ENCODE data around the gene C3orf70. TPM values are rescaled to one million over a fixed set of nuclear protein-coding genes. Genes with fewer than 3 reads are reported as not detected.

Gene C3orf70
- total RNA-seq, 1 donor from 2014 or later, result 0.10 TPM

DNA sequence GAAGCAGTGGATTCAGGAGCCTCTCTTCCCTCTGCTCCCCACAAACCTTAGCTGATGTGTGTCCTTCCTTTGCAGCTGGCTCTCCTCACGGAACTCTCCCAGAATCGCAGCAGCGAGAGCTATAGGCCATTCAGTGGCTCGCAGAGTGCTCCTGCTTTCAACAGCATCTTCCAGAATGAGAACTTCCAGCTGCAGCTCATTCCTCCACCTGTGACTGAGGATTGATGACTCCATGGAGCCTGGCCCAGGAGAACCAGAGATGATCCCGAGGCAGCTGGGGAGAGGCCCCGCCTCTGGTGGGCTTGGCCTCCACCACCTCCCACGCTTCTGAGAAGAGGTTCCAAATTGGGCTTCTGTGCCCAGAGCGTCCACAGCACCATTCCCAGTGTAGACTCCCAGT is 101.1 kb downstream of the C3orf70 start:
- Mint-ChIP-seq H3K4me1 (ENCODE audit: low read depth) (no peaks in the 10 kb centered on the region), H3K36me3 (ENCODE audit: low read depth) (peaks cover 57% of the 10 kb centered on the region), H3K9me3 (peaks cover 4% of the 10 kb centered on the region), H3K27ac (no peak overlapping the region), H3K27me3 (ENCODE audit: insufficient read depth) (peaks cover 1% of the 10 kb centered on the region), H3K4me3 (no peak overlapping the region)
- intact Hi-C loops (cut with micrococcal nuclease), result no loop called here
- no peak for DNase-seq (ENCODE audit: low spot score)

DNA sequence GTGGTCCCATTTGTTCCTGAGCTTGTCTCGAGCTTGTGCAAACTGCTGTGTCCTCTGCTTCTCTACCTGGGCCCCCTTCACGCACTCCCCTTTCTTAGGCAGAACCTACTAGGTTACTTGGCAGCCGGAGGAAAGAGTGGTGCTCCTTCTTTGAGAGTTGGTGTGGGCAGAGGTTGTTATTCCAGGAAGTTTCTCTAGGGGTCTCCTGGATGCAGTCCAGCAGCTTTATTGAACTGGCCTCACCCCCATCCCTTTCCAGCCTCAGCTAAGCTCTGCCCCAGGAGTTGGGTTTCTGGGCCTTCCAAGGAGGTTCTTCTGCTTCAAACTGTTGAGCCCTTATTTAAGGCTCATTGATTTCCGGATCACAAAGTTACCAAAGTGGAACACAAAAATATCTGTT is 103.2 kb downstream of the C3orf70 start:
- Mint-ChIP-seq H3K27ac (no peak overlapping the region), H3K27me3 (ENCODE audit: insufficient read depth) (peaks cover 1% of the 10 kb centered on the region), H3K9me3 (no peaks in the 10 kb centered on the region), H3K4me1 (ENCODE audit: low read depth) (no peaks in the 10 kb centered on the region), H3K36me3 (ENCODE audit: low read depth) (peaks cover 47% of the 10 kb centered on the region), H3K4me3 (no peak overlapping the region)
- intact Hi-C loops (cut with micrococcal nuclease), result no loop called here
- DNase-seq (ENCODE audit: low spot score), result no peak

DNA sequence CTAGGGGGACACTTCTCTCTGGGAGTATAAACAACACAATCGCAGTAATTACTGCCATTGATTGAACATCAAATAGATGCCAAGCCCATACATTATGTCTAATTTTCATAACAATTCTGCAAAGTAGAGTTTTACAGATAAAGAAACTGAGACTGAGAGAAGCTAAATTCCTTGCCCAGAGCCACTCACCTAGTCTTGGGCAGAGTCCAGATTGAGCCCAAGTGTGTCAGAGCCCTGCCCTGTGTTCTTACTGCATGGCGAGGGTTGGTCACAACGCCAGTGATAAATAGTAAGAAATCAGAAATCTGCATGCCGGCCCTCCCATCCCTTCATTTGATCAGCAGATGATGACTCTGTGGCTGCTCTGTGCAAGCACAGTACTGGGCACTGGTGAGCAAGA is 106.3 kb downstream of the C3orf70 start:
- intact Hi-C loops (cut with micrococcal nuclease), result no loop called here
- Mint-ChIP-seq H3K4me3 (no peak overlapping the region), H3K9me3 (no peaks in the 10 kb centered on the region), H3K27ac (no peak overlapping the region), H3K4me1 (ENCODE audit: low read depth) (no peaks in the 10 kb centered on the region), H3K27me3 (ENCODE audit: insufficient read depth) (peaks cover 1% of the 10 kb centered on the region), H3K36me3 (ENCODE audit: low read depth) (peaks cover 24% of the 10 kb centered on the region)
- DNase-seq (ENCODE audit: low spot score), result no peak

DNA sequence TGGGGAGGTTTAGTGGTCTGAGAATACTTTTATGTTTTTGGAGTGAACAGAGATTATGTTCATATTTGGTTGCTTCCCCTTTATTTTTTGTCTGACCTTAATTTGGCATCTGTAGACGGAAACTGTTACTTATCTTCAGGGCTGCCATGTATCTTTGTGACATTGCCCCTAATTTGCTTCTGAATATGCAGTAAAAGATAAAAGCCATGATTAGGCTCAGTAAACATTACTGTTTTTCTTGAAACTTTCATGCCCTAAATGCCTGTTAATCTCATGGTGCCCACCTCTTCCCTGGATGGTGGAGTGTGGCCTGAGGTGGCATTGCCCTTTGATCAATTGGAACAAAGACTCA is 106.7 kb downstream of the C3orf70 start:
- Mint-ChIP-seq H3K27me3 (ENCODE audit: insufficient read depth) (peaks cover under 1% of the 10 kb centered on the region), H3K27ac (no peak overlapping the region), H3K9me3 (no peaks in the 10 kb centered on the region), H3K4me3 (no peak overlapping the region), H3K36me3 (ENCODE audit: low read depth) (peaks cover 22% of the 10 kb centered on the region), H3K4me1 (ENCODE audit: low read depth) (no peaks in the 10 kb centered on the region)
- intact Hi-C loops (cut with micrococcal nuclease), result no loop called here
- no peak for DNase-seq (ENCODE audit: low spot score)

DNA sequence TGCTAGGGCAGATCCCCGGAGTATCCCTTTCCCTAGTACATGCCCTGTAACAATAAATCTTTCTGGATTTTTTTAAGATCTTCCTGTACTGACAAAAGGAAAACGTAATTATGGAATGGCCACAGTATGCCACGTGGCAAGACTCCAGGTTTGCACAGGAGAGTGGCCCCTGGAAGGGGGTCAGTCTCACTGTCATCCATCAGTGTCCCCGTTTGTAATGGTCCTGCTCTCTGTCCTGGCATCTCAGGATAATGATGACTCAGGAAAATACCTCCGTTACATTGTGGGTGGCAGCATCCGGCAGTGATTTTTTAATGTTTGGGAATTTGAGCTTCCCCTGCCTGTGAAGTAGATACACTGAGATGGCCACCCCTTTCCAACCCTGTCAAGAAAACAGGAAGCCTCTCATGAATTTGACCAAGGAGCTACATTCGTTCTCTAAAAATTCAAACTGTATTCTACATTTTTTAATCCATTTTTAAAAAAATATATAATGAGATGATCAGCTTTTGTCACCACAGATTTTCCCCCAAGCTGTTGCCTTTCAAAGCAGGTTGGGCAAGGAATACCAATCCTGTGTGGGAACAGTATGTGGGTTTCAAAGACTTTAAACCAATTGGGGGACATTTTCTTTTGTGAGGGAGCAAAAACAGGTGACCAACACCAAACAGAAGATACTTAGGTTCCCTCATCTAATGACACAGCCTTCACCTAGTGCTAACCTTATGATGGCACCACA is 110.4 kb downstream of the C3orf70 start:
- H3K4me1 Mint-ChIP-seq (ENCODE audit: low read depth), result no peaks in the 10 kb centered on the region
- H3K9me3 Mint-ChIP-seq, result peaks cover 4% of the 10 kb centered on the region
- DNase-seq (ENCODE audit: low spot score), result no peak
- no peak overlapping the region for H3K27ac Mint-ChIP-seq
- intact Hi-C loops (cut with micrococcal nuclease), result no loop called here
- H3K4me3 Mint-ChIP-seq, result no peak overlapping the region
- H3K36me3 Mint-ChIP-seq (ENCODE audit: low read depth), result peaks cover 13% of the 10 kb centered on the region
- H3K27me3 Mint-ChIP-seq (ENCODE audit: insufficient read depth), result no peaks in the 10 kb centered on the region

DNA sequence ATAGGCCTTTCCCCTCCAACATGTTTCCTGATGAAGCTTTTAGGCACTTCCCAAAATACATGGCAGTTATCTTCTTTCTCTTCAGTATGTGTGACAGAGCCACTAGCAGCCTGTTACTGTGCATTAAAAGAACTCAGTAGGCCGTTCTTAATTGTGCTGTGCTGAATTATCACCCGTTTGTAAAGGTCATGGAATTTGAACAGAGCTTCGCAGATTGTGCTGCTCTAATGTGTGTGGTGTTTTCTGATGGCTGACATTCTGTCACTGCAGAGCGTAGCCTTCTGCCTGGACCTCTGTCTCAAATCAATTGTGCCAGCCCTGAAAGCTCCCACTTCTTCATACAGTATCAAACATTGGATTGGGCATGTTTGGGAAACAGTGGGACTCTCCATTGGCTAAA is 111.3 kb downstream of the C3orf70 start:
- peaks cover 12% of the 10 kb centered on the region for H3K36me3 Mint-ChIP-seq (ENCODE audit: low read depth)
- H3K27ac Mint-ChIP-seq, result no peak overlapping the region

DNA sequence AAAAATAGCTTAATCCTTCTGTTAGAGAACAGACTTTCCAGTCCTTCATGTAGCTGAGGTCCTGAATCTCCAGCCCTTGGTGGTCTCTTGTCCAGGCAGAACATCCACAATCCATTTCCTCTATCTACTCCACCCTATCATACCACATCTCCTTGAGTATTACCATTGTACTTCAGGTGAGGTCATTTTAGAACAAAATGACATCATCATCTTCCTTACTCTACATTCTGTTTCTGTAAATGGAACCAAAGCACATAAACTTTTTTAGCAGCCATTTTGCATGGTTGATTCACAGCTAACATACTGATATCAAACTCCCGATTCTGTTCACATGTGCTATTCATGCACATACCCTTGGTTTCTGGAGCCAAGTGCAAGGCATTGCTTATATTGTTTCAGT is 112.4 kb downstream of the C3orf70 start:
- intact Hi-C loops (cut with micrococcal nuclease), result no loop called here
- H3K4me3 Mint-ChIP-seq, result no peak overlapping the region
- peaks cover 12% of the 10 kb centered on the region for H3K36me3 Mint-ChIP-seq (ENCODE audit: low read depth)
- no peaks in the 10 kb centered on the region for H3K27me3 Mint-ChIP-seq (ENCODE audit: insufficient read depth)
- no peak for DNase-seq (ENCODE audit: low spot score)
- H3K4me1 Mint-ChIP-seq (ENCODE audit: low read depth), result no peaks in the 10 kb centered on the region
- H3K27ac Mint-ChIP-seq, result no peak overlapping the region
- H3K9me3 Mint-ChIP-seq, result peaks cover 15% of the 10 kb centered on the region

More for the DNA sequence above, 111.3 kb downstream of the C3orf70 start:
- peaks cover 9% of the 10 kb centered on the region for H3K9me3 Mint-ChIP-seq
- intact Hi-C loops (cut with micrococcal nuclease), result no loop called here
- no peak overlapping the region for H3K4me3 Mint-ChIP-seq
- H3K4me1 Mint-ChIP-seq (ENCODE audit: low read depth), result no peaks in the 10 kb centered on the region
- no peaks in the 10 kb centered on the region for H3K27me3 Mint-ChIP-seq (ENCODE audit: insufficient read depth)
- DNase-seq (ENCODE audit: low spot score), result no peak

DNA sequence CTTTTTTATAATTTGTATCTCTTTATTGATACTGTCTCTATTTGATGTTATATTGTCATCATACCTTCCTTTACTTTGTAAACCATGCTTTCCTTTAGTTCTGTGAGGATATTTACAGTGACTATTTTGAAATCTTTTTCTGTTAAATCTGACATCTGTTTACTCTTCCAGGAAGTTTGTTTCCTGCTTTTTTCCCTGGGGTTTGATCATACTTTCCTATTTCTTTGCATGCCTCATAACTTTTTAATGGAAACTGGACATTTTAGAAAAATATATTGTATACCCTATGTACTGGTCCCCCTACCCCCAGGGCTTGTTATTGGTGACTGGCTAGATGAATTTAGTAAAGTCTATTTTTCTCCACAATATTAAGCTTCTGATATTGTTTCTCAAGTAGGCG is 115.1 kb downstream of the C3orf70 start:
- no peaks in the 10 kb centered on the region for H3K27me3 Mint-ChIP-seq (ENCODE audit: insufficient read depth)
- no peaks in the 10 kb centered on the region for H3K4me1 Mint-ChIP-seq (ENCODE audit: low read depth)
- intact Hi-C loops (cut with micrococcal nuclease), result no loop called here
- no peak overlapping the region for H3K27ac Mint-ChIP-seq
- DNase-seq (ENCODE audit: low spot score), result no peak
- peaks cover 19% of the 10 kb centered on the region for H3K36me3 Mint-ChIP-seq (ENCODE audit: low read depth)
- H3K9me3 Mint-ChIP-seq, result peaks cover 23% of the 10 kb centered on the region
- no peak overlapping the region for H3K4me3 Mint-ChIP-seq

DNA sequence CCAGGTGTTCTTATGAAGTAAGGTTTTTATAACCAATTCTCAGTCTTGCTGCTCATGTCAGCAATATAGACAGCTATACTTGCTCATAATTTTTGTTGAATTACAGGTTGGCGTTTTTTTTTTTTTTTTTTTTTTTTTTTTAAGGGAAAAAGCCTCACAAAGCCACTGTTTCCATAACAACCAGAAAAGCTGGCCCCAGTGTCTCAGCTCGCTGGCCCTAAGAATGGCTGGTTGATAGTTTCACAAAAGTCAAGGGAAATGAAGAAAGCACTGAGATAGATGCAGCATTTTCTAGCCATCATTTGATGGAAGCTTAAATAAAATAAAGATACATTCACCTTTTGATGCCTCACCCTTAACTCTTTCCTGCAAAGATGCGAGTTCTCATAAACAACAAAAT is 121.9 kb downstream of the C3orf70 start:
- H3K27me3 Mint-ChIP-seq (ENCODE audit: insufficient read depth), result no peaks in the 10 kb centered on the region
- H3K4me3 Mint-ChIP-seq, result no peak overlapping the region
- DNase-seq (ENCODE audit: low spot score), result no peak
- intact Hi-C loops (cut with micrococcal nuclease), result no loop called here
- H3K4me1 Mint-ChIP-seq (ENCODE audit: low read depth), result no peaks in the 10 kb centered on the region
- peaks cover 11% of the 10 kb centered on the region for H3K9me3 Mint-ChIP-seq
- H3K36me3 Mint-ChIP-seq (ENCODE audit: low read depth), result peaks cover 21% of the 10 kb centered on the region
- no peak overlapping the region for H3K27ac Mint-ChIP-seq

DNA sequence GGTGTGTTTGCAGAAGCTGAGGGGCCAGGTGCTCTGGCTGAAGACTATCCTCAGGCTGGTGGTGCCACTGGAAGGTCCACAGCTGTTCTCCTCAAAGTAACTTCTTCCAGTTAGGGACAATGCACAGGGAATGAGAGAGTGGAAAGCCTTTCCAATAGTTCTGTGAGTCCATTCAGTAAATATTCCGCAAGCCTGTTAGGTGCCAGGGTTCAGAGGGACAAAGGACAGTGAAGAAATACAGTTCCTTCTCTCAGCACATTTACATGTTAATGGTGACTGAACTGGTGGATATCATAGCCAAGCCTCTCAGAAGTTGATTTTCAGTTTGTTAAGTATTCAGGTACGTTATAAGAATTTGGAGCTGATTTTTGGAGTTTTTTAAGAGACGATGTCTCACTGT is 122.5 kb downstream of the C3orf70 start:
- Mint-ChIP-seq H3K4me3 (no peak overlapping the region), H3K27ac (no peak overlapping the region), H3K27me3 (ENCODE audit: insufficient read depth) (no peaks in the 10 kb centered on the region), H3K9me3 (peaks cover 7% of the 10 kb centered on the region), H3K4me1 (ENCODE audit: low read depth) (no peaks in the 10 kb centered on the region), H3K36me3 (ENCODE audit: low read depth) (peaks cover 24% of the 10 kb centered on the region)
- no peak for DNase-seq (ENCODE audit: low spot score)
- intact Hi-C loops (cut with micrococcal nuclease), result no loop called here

DNA sequence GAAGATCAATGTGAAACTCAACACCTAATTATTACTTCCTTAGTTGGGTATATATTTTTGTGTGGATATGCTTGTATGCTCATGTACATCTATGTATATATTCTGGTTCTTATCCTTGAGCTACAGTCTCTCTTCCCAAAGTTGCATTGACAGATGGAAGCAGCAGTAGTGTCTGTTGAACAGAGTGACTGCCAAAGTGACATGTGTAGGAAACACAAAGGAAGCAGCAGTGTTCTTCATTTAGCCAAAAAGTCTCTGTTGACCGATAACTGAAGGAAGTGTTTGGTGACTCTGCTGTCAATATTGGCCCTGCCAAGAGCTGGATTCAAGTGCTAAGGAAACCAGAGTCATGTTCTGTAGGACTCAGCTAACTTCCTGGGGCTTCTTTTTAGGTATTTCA is 123.8 kb downstream of the C3orf70 start:
- no peak for DNase-seq (ENCODE audit: low spot score)
- Mint-ChIP-seq H3K4me1 (ENCODE audit: low read depth) (no peaks in the 10 kb centered on the region), H3K4me3 (no peak overlapping the region), H3K36me3 (ENCODE audit: low read depth) (peaks cover 29% of the 10 kb centered on the region), H3K9me3 (no peaks in the 10 kb centered on the region), H3K27ac (no peak overlapping the region), H3K27me3 (ENCODE audit: insufficient read depth) (no peaks in the 10 kb centered on the region)
- intact Hi-C loops (cut with micrococcal nuclease), result no loop called here

DNA sequence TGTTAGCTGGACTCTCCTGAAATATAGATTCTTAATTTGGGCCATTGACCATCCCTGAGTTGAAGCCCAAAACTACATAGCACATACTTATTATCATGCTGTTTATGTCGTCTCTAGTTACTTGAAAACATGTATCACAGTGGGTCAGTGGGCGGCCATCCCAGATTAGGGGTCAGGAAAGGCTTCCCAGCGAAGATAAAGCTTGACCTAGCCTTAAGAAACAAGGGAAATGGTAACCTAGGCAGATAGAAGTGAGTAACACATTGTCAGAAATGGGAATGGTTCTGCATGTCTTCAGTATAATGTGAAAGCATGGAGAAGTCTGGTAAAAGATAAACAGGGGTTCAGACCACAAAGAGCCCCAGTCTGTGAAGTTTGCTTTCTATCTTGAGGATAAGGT is 124.7 kb downstream of the C3orf70 start:
- H3K4me3 Mint-ChIP-seq, result no peak overlapping the region
- peaks cover 26% of the 10 kb centered on the region for H3K36me3 Mint-ChIP-seq (ENCODE audit: low read depth)
- DNase-seq (ENCODE audit: low spot score), result no peak
- H3K9me3 Mint-ChIP-seq, result no peaks in the 10 kb centered on the region
- no peaks in the 10 kb centered on the region for H3K27me3 Mint-ChIP-seq (ENCODE audit: insufficient read depth)
- H3K4me1 Mint-ChIP-seq (ENCODE audit: low read depth), result no peaks in the 10 kb centered on the region
- intact Hi-C loops (cut with micrococcal nuclease), result no loop called here
- H3K27ac Mint-ChIP-seq, result no peak overlapping the region
